Pulmonary artery endothelial cell (primary cell): ENCODE data around the gene MAFG. TPM values are rescaled to one million over a fixed set of nuclear protein-coding genes. Genes with fewer than 3 reads are reported as not detected.
"Not testable (repeated sequence)": the region's sequence is repeated elsewhere in the genome, so short reads cannot be mapped to it uniquely, and the experiment has no call there.

Experiments used
- DNase-seq: peaks from one replicate; pipeline ENCODE4 v3.0.0-alpha.2; 2011; ENCODE audit warnings: low read depth, low spot score
- total RNA-seq: library from RNA; depleted of rRNA; stranded (reverse); fragments of >200 nt; gene quantifications from 2 replicates; pipeline ENCODE4 v1.2.3, GENCODE V29; 2014

MAFG gene
- total RNA-seq, 1 donor from 2014 or later: 18.3 TPM

DNA sequence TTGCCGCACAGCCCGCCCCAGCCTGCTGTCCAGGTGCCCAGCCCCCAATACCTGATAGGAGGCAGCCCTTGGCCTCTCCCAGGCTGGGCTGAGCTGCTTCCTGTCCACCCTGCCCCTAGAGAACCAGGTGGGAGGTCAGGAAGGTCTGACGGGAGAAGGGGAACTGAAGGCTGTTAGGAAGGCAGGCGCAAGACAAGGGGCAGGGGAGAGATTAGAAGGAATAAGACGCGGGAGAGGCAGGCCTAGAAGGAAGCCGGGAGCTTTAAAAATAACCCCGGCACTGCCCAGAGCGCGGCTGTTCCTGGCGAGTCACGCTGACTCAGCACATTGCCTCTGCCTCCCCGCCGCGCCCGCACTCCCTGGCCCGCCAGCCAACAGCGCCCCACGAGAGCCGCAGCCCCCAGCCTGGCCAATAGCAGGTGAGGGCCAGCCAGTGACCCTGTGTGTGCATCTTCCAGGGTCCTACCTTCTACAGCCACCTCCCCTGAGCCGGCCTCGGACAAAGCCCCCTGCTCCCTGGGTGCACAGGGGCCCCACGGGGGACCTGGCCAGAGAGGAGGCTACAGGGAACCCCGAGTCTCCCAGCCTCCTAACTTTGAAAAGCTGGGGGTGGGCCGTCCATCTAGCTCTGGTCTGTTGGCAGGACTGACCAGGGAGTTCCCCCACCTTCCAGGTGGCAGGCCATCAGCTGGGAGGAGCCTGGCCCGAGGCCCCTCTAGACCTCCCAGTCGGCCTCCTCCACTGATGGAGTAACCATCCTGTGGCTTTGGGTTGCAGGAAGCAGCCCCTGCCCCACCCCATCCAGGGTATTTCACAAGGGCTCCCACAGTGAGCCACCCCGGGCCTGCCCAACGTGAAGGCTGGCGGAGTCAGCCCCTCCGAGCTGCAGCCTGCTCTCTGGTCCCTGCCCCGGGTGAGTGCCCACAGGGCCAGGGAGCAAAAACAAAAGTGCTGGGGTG, 4.0 kb downstream of the MAFG start:
- DNase-seq: no peak

DNA sequence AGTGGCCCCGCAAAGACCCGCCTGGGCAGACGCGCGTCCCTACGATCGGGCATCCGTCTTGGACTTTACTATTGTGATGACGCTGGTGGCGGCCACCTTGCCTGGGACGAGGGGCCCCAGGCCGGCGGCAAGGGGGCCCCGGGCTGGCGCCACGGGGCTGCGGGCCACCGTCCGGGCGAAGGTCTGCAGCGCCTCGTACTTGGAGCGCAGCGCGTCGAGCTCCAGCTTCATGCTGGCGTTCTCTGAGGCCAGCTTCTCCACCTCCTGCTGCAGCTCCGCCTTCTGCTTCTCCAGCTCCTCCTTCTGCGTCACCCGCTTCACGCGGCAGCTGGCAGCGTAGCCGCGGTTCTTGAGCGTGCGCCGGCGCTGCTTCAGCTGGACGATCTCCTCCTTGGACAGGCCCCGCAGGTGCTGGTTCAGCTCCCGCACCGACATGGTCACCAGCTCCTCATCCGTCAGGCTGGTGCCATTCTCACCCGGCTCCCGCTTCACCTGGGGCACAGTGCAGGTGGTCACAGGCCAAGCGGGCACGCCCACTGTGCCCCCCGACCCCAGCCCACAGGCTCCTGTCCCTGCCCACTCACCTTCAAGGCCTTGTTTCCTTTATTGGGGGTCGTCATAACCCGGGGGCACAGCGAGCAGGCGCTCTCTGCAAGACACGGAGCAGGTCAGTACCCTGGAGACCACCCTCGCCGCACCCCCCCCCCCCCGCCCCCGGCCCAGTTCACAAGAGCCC, 4.8 kb downstream of the MAFG start:
- no peak for DNase-seq

DNA sequence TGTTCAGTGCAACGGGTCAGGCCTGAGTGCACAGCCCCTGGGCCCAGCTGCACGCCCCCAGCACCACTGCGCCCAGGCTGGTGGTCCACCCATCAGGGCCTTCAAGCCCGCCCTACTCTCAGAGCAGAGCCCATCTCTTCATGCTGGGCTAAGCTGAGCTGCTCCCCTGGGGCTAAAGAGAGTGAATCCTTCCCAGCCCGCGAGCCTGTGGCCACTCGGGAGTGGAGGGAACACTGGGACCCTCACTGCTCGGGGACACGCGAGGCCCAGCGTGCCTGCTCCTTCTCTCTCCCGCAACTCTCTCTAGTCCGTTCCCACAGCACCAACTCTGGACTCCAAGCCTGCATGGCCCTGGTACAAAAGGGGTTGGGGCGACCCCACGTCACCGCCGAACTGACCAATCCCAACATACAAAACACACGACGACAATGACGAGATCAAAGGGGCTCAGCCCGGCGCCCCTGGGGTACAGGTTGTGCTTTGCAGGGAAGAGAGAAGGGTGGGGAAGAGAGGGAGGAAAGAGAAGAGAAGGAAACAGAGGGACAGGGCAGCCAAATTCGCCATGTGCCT, 5.5 kb downstream of the MAFG start:
- DNase-seq: no peak

DNA sequence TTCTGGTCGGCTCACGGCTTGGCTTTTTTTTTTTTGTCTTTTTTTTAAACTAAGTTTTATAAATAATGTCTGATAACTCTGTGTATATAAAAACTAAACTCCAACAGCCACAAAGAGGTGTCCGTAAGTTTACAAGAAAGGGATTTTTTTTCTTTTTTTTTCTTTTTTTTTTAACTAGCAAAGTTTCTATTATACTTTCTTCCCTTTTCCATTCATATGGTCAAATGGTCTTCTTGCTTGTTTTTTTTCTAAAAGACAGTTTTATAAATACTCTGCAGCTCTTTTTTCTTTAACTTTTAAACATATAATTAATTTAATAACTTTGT, 6.0 kb downstream of the MAFG start:
- no peak for DNase-seq

DNA sequence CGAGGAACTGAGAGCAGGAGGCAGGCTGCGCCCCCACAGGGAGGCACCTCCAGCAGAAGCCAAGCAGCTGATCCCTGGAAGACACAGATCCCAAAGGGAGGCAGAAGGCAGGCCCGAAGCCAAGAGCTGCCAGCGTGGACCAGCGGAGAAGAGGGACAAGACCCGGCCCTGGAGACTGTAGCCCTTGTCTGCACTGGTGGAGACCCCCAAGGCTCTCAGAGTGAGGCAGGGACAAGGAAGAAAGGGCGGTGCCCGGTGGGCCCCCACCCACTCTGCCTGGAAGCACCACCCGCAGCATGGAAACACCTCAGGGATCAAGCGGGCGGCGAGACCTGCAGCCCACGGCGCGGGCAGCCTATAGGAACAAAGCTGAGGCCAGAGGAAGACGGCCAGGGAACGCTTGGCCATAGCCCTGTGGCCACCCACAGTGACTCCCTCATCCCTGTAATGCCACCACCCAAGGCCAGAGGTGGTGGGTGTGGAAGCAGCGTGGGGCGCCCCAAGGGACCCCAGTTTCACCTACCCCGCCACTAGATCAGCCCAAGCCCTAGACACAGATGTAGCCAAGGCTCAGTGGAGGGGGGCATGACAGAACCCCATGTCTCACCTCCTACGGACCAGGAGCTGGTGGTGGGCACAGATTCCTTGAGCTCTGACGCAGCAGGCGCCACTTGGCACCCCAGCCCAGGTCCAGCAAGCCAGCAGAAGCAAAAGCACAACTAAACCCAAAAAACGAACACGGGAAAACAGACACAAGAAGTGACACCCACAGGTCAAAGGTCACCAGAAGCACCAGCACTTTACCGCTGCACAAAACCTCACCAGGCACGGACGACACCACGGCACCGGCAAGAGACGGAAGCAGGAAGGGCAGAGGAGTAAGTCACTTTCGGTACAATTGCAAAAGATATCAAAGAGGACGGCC, 6.7 kb downstream of the MAFG start:
- no peak for DNase-seq

DNA sequence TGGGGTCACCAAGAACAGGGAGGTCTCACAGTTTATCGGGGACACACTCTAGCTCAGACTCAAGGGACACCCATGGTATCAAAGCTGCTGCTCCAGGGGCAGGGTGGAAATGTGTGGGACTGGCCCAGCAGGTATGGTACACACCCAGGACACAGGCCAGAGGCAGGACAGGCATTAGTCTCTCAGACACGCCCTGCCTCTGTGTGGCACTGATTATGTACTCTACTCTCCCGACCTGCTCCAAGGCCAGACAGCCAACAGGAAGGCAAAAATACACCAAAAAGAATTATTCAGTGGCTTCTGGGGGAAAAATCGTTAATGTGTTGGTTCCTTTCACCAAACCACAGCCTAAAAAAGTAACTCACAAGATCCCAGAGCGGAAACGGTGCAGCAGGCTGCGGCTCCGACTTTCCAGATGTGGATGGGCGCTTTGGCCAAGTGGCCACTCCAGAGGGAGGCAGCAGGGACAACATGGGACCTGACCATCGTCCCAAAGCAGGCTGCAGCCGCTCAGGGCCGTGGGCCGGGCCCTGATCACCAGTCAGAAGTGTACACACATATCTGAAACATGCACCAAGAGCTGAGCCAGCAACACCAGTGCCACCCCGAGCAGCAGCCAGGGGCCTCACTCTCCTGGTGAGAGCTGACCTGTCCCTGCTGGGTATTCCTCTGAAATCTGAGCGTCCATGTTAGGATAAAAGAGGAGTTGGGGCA, 8.5 kb downstream of the MAFG start:
- DNase-seq: no peak

DNA sequence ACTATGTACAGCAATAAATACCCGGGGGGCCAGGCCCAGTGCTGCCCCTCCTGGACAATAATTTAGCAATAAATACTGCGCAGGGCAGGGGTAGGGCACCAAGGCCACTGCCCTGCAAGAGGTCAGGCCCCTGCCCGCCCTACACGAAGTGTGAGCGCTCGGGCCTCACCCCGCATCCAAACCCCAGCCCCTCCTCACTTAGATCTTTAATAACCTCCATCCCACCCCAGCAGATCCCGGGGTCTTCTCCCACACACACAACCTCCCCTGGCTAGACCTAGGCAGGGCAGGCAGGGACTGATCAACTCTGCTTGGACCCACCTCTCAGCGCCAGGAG, 9.2 kb downstream of the MAFG start:
- not testable (repeated sequence) for DNase-seq

DNA sequence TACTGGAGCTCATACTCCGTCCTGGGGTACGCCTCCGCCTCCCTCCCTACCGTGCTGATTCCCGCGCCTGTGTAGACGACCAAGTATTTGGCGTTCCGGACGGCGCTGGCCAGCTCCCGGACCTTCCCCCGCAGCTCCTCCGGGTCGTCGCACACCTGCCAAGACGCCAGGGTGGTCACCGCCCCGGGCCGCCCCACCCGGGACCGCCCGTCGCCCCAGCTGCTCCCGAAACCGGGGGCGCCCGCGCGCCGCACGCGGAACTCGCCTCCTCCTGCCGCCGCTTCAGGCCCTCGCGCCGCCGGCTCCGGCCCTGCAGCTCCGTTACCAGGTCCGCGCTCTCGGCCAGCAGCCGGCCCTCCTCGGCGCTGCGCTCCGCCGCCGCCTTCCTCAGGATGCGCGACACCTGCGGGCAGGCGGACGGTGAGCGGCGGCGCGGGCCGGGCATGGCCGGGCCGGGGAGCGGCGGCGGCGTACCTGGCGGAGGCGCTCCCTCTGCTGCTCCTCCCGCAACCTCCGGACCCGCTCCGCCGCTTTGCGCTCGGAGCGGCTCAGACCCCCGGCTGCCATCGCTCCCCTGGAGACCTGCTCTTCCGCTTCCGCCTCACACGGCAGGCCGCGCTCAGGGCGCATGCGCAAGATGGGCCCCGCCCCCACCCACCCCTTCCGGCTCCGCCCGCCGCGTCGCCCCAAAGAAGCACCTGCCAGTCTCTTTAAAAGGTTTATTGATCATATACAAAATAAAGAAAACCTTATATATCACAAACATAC, 9.8 kb downstream of the MAFG start, which contains the start of gene SIRT7:
TSS of gene SIRT7 (minus strand) at position 612 of the 768 bp plus-strand sequence. CDS start at position 567, 45 bp downstream.
- no peak for DNase-seq

DNA sequence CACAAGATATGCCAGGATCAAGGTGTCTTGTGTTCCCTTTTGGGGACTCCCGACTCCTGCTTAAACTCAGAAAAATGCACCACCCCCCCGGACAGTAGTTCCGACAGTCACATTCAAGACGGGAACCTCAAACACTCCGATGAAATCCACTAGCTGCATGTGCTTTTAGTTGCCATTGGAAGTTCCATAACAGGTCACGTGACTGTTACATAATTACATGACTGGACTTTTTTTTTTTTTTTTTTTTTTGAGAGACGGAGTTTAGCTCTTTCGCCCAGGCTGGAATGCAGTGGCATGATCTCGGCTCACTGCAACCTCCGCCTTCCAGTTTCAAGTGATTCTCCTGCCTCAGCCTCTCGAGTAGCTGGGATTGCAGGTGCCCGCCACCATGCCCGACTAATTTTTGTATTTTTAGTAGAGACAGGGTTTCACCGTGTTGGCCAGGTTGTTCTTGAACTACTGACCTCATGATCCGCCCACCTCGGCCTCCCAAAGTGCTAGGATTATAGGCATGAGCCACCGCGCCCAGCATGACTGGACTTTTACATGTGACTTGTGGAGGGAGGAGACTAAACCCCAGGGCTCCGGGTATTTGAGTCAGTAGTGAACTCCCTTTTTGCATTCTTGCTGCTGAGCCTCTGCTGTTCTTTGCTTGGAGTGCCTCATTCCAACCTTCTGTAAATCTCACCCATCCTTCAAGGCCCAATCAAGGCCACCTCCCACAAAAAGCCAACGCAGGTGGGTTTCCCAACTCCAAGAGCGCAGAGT, 11.1 kb downstream of the MAFG start:
- no peak for DNase-seq

DNA sequence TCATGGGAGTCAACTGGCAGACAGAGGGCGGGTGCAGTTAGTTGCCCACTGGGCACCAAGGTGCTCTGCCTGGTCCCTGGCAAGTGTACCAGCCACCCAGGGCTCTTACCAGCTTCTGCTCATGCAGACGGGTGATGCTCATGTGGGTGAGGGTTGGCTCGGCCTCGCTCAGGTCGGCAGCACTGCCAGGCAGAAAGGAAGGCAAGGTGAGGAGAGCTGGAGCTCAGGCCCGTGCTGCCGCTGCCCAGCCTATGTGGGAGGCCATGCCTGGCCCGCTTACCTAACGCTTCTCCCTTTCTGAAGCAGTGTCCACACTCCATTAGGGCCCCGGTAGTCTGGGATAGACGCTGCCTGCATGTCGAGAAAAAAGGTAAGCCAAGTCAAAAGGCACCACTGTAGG, 12.2 kb downstream of the MAFG start:
- DNase-seq: no peak

DNA sequence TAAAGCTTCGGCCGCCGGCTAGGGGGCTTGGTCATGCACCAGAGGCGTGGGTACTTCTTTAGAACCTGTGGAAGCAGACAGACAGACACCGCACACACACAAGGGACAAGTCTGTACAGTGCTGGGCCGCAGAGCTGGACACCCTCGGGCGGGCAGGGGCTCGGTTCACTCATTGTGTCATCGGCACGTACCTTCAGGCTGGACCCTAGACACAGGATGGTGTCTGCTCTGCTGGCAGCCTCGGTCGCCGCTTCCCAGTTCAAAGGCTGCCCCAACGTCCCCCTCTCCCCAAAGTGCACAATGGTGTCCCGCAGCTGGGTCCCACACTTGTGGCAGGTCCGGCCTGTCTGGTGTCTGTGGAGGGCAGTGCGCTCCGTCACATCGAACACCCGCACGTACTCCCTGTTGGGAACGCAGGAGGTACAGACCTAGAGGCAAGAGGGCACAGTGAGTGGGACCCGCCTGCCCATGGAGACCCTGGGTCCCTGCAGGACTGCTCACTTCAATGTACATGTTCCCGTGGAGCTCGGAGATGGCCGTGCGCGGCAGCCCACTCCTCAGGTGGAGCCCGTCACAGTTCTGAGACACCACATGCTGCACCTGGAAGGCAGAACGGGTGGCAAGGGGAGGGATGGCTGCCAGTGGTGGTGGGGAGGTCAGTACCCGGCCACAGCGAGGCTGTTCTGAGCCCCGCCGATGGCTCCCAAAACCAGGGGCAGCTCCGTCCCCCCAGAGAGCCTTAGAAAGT, 13.3 kb downstream of the MAFG start:
- DNase-seq: no peak

DNA sequence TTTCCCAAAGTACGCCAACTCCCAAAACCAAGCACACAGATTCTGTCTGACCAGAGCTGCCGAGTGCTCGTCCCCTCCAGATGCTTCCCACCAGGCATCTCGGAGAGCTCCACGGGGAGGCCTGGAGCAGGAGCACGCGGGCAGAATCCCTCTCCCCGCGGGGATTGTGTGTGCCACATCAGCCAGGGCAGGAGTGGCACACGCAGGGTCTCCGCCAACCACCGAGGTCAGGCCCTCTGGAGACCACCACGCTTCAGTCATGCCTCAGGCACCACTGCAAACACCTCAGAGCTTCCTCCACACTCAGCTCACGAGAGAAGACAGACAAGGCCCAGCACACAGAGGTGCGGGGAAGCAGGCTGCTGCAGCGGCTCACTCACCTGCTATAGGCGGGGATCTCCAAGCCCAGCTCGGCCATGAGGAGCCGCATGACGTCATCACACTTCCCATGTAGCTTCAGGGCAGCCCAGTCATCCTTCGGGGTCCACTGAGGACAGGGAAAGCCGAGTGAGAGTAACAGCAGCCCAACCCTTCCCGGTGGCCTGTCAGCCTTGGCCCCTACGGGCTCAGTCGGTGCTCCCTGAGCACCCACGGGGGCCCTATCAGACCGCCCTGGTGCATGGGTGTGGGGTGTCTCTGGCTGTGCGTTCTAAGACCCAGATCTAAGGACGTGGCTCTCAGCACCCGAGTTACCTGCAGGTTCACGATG, 14.0 kb downstream of the MAFG start:
- DNase-seq: no peak

DNA sequence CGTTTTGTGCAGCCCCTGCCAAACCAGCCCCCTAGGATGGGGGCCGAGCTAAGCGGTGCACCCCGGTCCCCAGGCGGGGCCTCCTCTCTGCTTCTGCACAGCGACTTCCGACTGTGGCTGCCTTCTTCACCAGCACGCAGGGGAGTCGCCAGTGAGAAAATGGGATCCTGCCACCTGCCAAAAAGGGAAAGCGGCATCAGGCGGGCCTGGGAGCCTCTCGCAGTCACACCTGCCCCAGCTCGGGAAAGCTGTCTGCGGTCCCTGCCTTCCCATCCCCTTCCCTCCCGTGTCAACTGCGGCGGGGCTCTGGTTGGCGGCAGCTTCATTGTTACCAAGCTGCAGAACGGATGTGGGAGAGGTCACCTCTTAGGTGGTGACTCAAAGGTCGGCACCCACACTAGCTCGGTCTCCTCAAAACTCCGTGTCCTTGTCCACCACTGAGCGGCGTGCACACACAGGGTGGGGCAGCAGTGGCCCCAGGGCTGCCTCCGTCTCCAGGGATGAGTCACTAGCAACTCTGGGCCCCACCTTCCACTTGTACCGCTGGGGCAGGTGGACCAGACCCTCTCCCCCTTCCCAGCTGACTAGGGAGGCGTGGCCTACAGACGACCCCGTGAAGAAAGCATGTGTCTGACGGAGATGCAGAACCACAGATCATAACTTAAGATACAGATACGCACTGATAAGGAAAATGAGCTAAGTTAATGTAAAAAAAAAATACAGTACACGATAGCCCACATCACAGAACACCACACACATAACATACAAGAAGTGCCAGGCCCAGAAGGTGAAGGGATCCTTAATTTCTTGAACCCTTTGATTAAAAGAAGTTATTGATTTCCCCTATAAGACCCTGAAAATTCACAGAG, 14.9 kb downstream of the MAFG start:
- no peak for DNase-seq

DNA sequence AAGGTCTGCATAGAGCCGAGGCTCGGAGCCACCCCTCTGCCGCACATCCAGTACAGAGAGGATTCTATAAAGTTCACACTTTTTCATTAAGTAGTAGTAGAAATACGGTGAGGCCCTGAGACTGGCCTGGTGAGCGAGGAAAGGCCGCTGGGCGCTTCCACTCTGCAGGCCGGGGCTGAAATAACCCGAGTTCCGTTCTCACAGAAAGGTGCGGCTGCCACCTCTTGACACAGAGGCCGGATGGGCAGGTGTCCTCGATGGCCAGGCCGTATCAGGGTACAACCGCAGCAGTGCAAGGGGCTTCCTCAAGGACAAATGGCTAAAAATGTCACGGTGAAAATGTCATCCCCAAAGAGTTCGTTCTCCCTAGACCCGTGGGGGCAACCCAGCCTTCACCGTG, 15.6 kb downstream of the MAFG start:
- DNase-seq: no peak

DNA sequence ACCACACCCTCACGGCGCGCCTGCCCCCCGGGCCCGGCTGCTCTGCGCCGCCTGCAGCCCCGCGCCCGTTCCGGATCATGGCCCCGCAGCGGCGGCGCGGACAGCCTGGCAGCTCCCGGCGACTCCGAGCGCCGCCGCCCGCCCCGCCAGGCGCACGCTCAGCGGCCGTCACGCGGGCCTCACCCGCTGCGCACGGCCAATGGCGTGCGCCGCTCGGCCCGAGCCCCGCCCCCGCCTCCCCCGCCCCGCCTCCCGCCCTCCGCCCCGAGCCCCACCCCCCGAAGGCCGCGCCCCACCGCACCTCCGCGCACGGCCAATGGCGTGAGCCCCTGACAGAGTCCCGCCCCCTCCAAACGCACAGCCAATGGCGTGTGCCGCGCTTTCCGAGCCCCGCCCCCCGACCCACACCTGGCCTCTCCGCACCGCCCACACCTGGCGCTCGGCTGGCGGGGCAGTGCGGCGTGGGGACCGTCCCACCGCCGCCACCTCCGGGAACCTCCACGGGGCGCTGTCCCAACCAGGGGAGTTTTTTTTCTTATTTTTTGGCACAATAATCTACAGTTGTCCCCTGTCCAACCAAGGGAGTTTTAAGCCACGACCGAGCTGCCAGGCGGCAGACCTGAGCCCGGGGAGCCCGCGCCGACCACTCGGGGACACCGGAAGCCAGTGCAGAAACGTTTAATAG, 16.1 kb downstream of the MAFG start, which contains the start of gene PCYT2:
TSS of gene PCYT2 (minus strand) at position 123 of the 685 bp plus-strand sequence. CDS start at position 79, 44 bp downstream.
- peak; percentile 37 for DNase-seq

DNA sequence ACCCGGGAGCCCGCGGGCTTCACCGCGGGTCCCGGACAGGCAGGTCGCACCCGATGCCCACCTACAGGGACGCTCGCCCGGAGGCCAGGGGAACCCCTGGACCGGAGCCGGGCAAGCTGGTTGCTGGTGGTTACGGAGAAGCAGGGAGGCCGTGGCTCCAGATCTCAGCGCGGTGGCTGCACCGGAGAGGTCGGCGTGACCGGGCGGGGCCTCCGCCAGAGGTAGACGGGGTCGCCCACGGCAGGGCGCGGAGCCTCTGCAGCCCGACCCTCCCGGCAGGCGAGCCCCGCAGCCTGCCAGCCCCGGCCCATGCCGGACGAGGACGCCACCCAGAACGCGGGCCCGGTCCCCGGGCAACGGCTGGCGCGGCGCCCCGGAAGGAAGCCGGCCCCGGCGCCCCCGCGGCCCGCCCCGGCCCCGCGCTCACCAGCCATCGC, 16.7 kb downstream of the MAFG start:
- no peak for DNase-seq
